Measurements from ENCODE around the gene ATXN10. TPM values are rescaled to one million over a fixed set of nuclear protein-coding genes. Genes with fewer than 3 reads are reported as not detected.
A peak's percentile ranks its signal among the peaks of the same experiment; 100 is the strongest.
"Not testable (repeated sequence)": the region's sequence is repeated elsewhere in the genome, so short reads cannot be mapped to it uniquely, and the experiment has no call there.

Gene ATXN10
- polyA plus RNA-seq, 10 donors = 174 to 218 (median 195) TPM

- DNase-seq = no peak
These were observed 32.1 kb downstream of the ATXN10 start for GRCh38 chr22:45703758-45704157.

- no peak for DNase-seq
These were observed 33.0 kb downstream of the ATXN10 start for GRCh38 chr22:45704648-45705047.

- DNase-seq = no peak
These were observed 36.0 kb downstream of the ATXN10 start for GRCh38 chr22:45707605-45708004.

GRCh38 chr22:45708145-45708544, 36.5 kb downstream of the ATXN10 start:
- DNase-seq = no peak

GRCh38 chr22:45709060-45709739, 37.6 kb downstream of the ATXN10 start:
- peak in 1 of 3 donors; percentile 30 for DNase-seq

GRCh38 chr22:45709866-45710265, 38.2 kb downstream of the ATXN10 start:
- DNase-seq = no peak

- no peak for DNase-seq
These were observed 38.8 kb downstream of the ATXN10 start for GRCh38 chr22:45710469-45710868.

- DNase-seq = not testable (repeated sequence)
These were observed 42.8 kb downstream of the ATXN10 start for GRCh38 chr22:45714390-45714789.

DNA sequence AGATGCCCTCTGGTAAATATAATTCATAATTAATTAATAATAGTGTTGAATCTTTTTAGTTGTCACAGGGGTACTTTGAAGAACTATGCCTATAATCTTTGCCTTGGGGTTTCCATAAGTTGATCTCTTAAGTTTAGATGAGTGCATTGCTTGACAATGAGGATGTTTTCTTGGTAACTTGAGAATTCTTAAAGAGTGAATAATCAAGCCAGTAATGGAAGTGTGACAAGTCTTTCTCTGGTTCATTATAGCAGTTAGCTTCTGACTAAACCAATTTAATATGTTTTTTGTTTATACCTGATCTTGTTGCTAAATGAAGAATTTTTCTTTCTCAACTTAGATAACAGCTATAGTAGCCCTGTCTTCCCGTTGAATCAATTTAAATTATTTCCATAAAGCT, 46.2 kb downstream of the ATXN10 start:
- DNase-seq = peak in 1 of 3 donors; percentile 24

DNA sequence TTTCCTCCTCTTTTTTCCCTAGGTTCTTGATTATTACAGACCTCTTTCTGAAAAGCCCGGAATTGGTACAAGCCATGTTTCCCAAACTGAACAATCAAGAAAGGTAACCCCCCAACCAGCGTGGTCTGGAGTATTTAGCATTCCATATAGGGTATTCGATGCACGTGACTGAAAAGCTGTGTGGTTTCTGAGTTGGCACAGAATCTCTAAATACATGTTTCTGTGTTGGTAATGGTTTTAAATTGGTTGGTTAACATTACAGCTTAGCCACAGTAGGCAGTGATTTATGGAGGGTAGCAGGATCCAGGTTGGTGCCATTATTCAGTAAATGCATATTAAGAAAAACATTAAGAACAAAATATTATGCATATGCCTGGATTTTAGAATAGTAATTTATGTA, 46.8 kb downstream of the ATXN10 start:
- DNase-seq = no peak

- no peak for DNase-seq
These were observed 49.3 kb downstream of the ATXN10 start for GRCh38 chr22:45720839-45721378.

DNA sequence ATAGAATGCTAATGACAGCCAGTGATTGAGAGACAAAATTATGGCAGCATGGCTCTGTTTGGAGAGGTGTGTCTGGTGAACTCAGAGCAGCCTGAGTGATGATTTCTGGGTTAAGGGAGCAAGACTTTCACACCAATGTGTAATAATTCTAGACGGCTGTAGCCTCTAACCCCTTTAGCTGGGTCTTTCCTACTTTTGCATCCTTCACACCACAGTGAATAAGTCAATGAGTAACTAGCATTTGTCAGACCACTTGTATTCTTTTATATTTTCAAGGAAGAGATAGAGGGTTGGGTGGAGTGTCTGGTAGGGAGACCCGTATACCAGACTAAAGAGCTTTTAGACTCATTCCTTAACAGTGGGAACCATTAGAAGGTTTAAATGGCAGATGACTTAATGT, 50.4 kb downstream of the ATXN10 start:
- DNase-seq = no peak

GRCh38 chr22:45726081-45726480, 54.4 kb downstream of the ATXN10 start:
- no peak for DNase-seq

DNA sequence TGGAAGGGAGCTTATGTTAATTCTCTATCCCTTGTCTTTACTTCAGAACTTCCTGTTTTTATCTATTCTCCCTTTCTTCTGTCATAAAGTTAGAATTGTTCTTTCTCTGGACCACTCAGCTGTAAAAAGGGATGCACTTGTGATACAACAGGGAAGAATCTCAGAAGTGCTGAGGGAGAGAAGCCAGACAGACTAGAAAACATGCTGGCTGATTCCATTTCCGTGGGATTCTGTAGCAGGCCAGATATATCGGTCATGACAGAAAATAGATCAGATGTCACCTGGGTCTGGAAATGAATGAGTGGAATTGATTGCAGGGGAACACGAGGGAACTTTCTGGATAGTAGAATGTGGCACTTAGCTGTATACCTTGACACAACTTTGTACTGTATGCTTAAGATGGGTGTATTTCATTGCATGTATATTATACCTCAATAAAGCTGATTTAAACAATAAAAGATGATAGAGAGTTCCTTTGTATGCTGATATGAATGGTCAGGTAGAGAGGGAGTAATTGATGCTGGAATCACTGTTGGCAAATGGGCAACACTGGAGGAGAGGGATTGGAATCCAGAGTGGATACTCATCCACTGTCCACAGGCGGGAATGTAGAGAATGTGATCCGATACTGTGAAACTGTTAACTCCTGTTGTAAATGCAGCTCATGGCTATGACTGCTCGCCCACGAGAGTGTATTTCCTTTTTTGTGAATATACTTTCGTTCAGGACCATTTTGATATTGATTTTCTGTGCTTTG, 59.6 kb downstream of the ATXN10 start:
- no peak for DNase-seq

DNA sequence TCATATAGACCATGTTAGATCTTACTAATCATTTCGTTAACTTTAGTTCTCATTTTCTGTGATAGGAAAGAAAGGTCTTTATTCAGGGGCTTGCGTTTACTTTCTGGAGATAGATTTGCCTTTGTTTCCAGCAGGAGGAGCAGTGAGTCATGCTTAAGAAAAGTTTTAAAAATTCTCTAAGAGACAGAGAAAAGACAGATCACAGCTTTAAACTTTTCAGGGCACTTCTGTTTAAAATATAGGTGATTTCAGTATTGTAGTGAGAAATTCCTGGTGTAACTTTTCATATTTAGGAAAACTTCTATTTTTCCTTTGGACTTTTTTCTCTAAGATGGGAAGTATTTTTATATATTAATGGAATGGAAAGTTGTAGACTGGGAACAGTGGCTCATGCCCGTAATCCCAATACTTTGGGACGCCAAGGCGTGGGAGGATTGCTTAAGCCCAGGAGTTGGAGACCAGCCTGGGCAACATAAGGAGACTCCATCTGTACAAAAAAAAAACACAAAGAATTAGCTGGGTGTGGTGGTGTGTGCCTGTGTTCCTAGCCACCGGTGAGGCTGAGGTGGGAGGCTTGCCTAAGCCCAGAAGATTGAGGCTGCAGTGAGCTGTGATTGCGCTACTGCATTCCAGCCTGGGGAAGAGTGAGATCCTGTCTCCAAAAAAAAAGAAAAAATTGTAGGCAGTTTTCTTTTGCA, 60.3 kb downstream of the ATXN10 start:
- DNase-seq = no peak

DNA sequence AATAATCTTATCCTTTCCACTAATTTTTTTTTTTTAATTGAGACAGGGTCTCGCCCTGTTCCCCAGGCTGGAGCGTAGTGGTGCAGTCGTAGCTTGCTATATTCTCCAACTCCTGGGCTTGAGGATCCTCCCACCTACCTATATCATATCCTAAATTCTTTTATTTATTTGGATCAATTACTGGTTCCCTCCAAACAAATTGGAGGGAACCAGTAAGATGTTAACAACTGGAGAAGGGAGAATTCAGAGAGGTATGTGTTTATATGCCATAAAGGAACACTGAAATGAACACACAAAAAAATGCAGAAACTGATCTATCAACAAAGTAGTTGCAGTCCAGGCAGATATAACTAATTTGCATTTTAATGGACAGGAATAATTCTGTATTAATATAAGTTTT, 63.6 kb downstream of the ATXN10 start:
- DNase-seq = no peak

- DNase-seq = no peak
These were observed 66.6 kb downstream of the ATXN10 start for GRCh38 chr22:45738206-45738605.

GRCh38 chr22:45740236-45740635, 68.6 kb downstream of the ATXN10 start:
- DNase-seq = no peak

- DNase-seq = no peak
These were observed 71.3 kb downstream of the ATXN10 start for GRCh38 chr22:45742866-45743450.

- no peak for DNase-seq
These were observed 72.1 kb downstream of the ATXN10 start for GRCh38 chr22:45743687-45744086.

GRCh38 chr22:45744442-45744841, 72.8 kb downstream of the ATXN10 start:
- DNase-seq = no peak

GRCh38 chr22:45750626-45751025, 79.0 kb downstream of the ATXN10 start:
- no peak for DNase-seq
